Bone marrow (tissue), 2 donors: ENCODE measurements around the gene NGDN.

ENCODE experiments used
- DNase-seq, 2 donors: peaks; one replicate each; lab custom pipeline; 2025; lab: John Stamatoyannopoulos, UW

NGDN gene

DNA sequence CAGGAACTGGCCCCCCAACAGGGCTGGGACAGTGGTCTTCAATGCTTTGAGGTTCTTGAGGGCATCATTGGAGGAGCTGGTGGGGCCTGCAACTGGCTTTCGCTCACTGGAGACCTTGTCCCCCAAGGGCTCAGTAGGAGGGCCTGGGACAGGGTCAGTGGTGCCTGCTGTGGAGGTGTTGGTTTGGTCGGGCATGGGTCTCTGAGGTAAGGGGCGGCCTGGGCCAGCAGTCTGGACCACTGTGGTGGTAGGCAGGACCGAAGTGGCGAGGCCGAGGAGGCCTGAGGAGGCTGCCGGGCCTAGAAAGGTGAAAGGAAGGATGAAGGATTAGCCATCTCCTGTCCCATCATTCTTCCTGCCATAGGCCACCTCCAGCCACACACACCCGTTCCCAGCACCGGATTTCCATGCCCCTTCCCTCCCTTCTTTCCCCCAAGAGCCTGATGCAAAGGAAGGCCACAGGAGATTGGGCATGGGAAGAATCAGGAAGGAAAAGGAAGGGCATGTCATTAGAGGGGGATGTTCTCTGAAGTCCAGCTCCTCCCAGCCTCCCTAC is 53.2 kb downstream of the NGDN start:
- no peak for DNase-seq

DNA sequence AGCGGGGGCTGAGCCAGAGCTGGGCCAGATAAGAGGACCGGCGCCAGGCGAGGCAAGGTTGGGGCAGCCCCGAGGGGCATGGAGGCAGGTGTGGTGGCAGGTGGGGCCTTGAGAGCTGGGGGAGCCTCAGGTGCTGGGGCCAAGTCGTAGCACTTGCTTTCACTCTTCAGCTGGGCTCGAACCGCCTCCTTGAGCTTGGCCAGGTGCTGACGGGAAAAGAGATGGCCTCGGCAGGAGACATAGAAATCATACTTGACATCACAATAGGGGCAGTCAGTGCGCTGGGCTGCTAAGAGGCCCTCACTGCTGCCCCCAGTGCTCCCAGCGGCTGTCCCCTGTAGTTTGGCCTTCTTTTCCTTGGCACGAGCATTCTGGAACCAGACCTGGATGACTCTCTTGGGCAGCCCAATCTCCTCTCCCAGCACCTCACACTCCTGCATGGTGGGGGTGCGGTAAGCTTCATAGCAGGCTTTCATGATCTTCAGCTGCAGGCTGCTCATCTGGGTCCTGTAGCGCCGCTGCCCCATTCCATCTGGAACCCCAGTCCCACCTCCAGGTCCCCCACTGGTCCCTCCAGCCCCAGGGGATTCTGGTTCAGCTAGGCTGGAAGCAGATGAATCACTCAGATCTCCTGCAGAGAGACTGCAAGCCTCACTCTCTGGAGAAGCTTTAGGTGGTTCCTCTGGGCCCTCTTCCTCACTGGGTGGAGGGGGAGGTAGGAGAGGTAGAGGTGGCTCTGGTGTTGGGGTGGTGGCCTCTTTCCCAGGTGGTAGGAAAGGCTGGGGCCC is 53.9 kb downstream of the NGDN start:
- DNase-seq, result no peak

DNA sequence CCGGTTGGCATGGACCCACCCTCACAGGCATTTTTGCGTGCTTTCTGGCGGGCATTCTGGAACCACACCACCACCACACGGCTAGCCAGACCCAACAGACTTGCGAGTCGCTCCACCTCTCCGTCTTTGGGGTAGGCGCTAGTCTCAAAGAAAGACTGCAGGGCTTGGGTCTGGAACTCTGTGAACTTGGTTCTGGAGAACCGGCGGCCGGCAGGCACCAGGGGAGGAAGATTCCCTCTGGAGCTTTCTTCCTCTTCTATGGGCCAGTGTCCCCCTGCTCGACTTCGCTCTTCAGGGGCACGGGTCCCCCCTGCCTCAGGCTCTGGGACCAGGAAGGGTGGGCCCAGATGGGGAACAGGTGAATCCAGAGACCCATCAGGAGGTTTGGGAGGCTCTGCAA is 55.5 kb downstream of the NGDN start:
- DNase-seq, result no peak

DNA sequence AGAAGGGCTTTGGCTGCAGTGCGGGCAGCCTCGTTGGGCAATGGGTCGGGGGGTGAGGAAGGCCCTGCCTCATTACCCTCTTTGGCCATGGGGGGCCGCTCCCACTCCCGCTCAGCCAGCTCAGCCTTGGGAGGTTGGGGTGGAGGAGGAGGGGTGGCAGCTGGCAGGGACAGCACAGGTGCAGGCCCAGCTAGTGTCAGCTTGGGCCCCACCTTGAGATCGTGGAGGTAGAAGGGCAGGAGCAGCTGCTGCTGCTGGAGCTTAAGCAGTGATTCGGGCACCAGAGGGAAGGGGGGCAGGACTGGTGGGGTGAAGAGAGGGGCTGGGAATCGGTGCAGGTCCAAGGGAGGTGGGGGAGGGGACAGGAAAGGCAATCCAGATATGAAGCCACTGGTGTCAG is 56.1 kb downstream of the NGDN start:
- no peak for DNase-seq
